ENCODE measurements around the gene HRH2.

The HRH2 gene

GRCh38 chr5:175623088-175623487 lies 34.8 kb upstream of the HRH2 start:
- H3K9me3 Mint-ChIP-seq = peaks cover 2% of the 10 kb centered on the region

GRCh38 chr5:175624316-175624715 lies 33.6 kb upstream of the HRH2 start:
- Mint-ChIP-seq H3K4me3 (no peak overlapping the region), H3K36me3 (ENCODE audit: low read depth) (no peaks in the 10 kb centered on the region), H3K9me3 (peaks cover 2% of the 10 kb centered on the region), H3K27me3 (ENCODE audit: low read depth) (peaks cover 5% of the 10 kb centered on the region), H3K27ac (no peak overlapping the region), H3K4me1 (peaks cover 10% of the 10 kb centered on the region)
- TF ChIP-seq CTCF (IDR thresholded peaks at IDR 0.05; ENCODE audit: unreplicated experiment in 3 of 3) = no peak

More at GRCh38 chr5:175623088-175623487, 34.8 kb upstream of the HRH2 start:
- H3K4me3 Mint-ChIP-seq = no peak overlapping the region
- peaks cover 10% of the 10 kb centered on the region for H3K4me1 Mint-ChIP-seq
- TF ChIP-seq CTCF (IDR thresholded peaks at IDR 0.05; ENCODE audit: unreplicated experiment in 3 of 3) = no peak
- no peaks in the 10 kb centered on the region for H3K36me3 Mint-ChIP-seq (ENCODE audit: low read depth)
- H3K27ac Mint-ChIP-seq = no peak overlapping the region
- peaks cover 5% of the 10 kb centered on the region for H3K27me3 Mint-ChIP-seq (ENCODE audit: low read depth)

GRCh38 chr5:175627005-175627404 lies 30.9 kb upstream of the HRH2 start:
- Mint-ChIP-seq H3K36me3 (ENCODE audit: low read depth) (no peaks in the 10 kb centered on the region), H3K27ac (no peak overlapping the region), H3K27me3 (ENCODE audit: low read depth) (peaks cover 5% of the 10 kb centered on the region), H3K4me3 (no peak overlapping the region), H3K4me1 (peaks cover 10% of the 10 kb centered on the region), H3K9me3 (peaks cover 7% of the 10 kb centered on the region)
- TF ChIP-seq CTCF (IDR thresholded peaks at IDR 0.05; ENCODE audit: unreplicated experiment in 3 of 3) = no peak

GRCh38 chr5:175627739-175628138 lies 30.1 kb upstream of the HRH2 start:
- no peak overlapping the region for H3K4me3 Mint-ChIP-seq
- no peak overlapping the region for H3K27ac Mint-ChIP-seq

GRCh38 chr5:175628668-175629067 lies 29.2 kb upstream of the HRH2 start:
- H3K4me1 Mint-ChIP-seq = no peaks in the 10 kb centered on the region
- peaks cover 12% of the 10 kb centered on the region for H3K27me3 Mint-ChIP-seq (ENCODE audit: low read depth)
- H3K4me3 Mint-ChIP-seq = no peak overlapping the region
- H3K36me3 Mint-ChIP-seq (ENCODE audit: low read depth) = no peaks in the 10 kb centered on the region
- peaks cover 7% of the 10 kb centered on the region for H3K9me3 Mint-ChIP-seq
- no peak overlapping the region for H3K27ac Mint-ChIP-seq
- no peak for TF ChIP-seq CTCF (IDR thresholded peaks at IDR 0.05; ENCODE audit: unreplicated experiment in 3 of 3)

More at GRCh38 chr5:175627739-175628138, 30.1 kb upstream of the HRH2 start:
- Mint-ChIP-seq H3K36me3 (ENCODE audit: low read depth) (no peaks in the 10 kb centered on the region), H3K9me3 (peaks cover 7% of the 10 kb centered on the region), H3K4me1 (peaks cover 3% of the 10 kb centered on the region), H3K27me3 (ENCODE audit: low read depth) (peaks cover 12% of the 10 kb centered on the region)
- TF ChIP-seq CTCF (IDR thresholded peaks at IDR 0.05; ENCODE audit: unreplicated experiment in 3 of 3) = no peak

GRCh38 chr5:175629261-175629660 lies 28.6 kb upstream of the HRH2 start:
- Mint-ChIP-seq H3K9me3 (peaks cover 7% of the 10 kb centered on the region), H3K27me3 (ENCODE audit: low read depth) (peaks cover 12% of the 10 kb centered on the region), H3K4me3 (no peak overlapping the region), H3K36me3 (ENCODE audit: low read depth) (no peaks in the 10 kb centered on the region), H3K4me1 (no peaks in the 10 kb centered on the region), H3K27ac (no peak overlapping the region)
- TF ChIP-seq CTCF (IDR thresholded peaks at IDR 0.05; ENCODE audit: unreplicated experiment in 3 of 3) = no peak

Measured in nephron (organoid).